Epithelial cell of prostate (primary cell): ENCODE data around the gene GALNTL6.

Experiments
- DNase-seq: peaks from one replicate; pipeline ENCODE4 v3.0.0-alpha.2; 2011; ENCODE audit warnings: low read depth, low spot score
- H3K27ac ChIP-seq: fragments of 450-650 bp; 2 replicates; pipeline ENCODE4 v1.5.1; 2017; ENCODE audit warnings: mild to moderate bottlenecking

GALNTL6 gene

DNA sequence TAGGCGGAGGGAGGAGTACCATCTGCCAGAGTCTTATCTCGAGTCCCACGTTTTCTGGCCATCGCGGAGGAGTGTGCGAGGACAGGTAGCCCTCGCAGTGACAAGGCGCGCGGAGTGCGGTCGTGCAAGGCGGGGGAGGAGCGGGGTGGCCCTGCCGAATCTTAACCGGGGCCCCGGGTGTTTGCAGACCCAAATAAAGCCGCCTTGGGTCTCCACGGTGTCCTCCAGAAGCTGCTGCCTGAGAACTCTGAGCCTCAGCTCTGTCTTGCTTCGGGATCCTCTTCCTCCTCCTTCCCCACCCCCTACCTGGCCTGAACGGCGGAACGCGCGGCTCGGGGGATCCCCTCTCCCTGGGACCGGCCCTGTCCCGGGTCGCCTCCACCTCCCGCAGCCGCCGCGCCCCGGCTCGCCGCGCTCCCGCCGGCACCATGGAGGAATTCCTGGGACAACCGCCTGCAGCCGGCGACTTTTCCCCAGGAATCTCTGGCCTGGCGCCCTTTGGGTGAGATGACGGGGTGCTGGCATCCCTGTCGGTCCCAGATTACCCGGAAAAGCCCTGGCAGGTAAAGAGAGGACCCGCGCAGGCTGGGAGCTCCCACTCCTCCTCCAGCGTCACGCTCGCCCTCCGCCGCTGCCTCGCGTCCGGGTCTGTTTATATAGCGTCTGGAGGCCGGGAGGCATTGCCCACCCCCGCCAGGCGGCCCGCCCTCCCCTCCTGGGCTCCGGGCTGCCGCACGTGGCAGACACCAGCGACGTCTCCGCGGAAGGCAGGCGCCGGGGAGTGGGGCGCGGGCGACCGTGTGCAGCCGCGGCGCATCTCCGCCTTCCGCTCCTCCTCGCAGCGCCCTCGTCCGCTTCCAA lies at the start of gene GALNTL6:
TSS of gene GALNTL6 (plus strand) at position 740 of the 861 bp plus-strand sequence.
- no peak within 1 kb of the TSS for H3K27ac ChIP-seq
- no peak for DNase-seq

GRCh38 chr4:171765514-171765913 lies 47.7 kb upstream of the GALNTL6 start:
- no peak overlapping the region for H3K27ac ChIP-seq
- DNase-seq, result no peak

- DNase-seq, result no peak
- no peak overlapping the region for H3K27ac ChIP-seq
Observed at GRCh38 chr4:171774642-171775190, 38.5 kb upstream of the GALNTL6 start.

DNA sequence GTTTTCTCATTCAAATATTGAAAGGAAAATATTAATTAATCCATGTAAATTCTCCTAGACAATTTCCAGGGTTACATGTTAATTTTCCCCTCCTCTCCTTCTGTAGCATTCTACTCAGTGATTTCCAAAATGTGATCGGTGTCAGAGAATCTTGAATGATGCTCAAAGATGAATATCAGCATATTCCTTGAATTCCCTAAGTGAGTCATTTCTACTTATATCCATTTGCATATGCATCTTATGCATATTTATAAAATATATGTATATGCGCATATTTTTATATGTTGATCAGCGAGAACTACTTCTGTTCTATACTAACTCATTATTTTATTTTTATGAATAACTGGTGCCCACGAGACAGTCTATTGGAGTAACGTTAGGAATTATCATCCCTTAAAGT lies 33.9 kb upstream of the GALNTL6 start:
- H3K27ac ChIP-seq, result no peak overlapping the region
- DNase-seq, result no peak

GRCh38 chr4:171785388-171785787 lies 27.8 kb upstream of the GALNTL6 start:
- DNase-seq, result no peak
- no peak overlapping the region for H3K27ac ChIP-seq

DNA sequence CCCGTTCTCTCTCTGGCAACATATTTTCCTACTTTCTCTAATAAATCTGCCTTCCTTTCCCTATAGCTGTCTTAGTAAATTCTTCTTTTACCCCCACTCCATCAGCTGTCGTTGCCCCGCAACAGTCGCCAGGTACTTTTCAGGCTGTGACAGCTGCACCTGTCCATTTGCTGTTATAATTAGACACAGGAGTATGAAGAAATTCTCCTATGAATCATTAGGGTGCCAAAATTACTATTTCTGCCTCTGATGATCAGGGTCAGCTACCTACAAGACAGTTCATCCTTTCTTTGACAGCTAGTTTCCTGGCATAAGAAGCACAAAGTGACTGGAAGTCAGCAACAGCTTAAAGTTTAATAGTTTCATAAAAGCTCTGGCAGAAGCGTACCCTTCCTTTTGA lies 19.5 kb upstream of the GALNTL6 start:
- H3K27ac ChIP-seq, result no peak overlapping the region
- DNase-seq, result no peak

- DNase-seq, result no peak
- H3K27ac ChIP-seq, result no peak overlapping the region
Observed at GRCh38 chr4:171794528-171794927, 18.7 kb upstream of the GALNTL6 start.

- no peak overlapping the region for H3K27ac ChIP-seq
- DNase-seq, result no peak
Observed at GRCh38 chr4:171809854-171810253, 3.4 kb upstream of the GALNTL6 start.

DNA sequence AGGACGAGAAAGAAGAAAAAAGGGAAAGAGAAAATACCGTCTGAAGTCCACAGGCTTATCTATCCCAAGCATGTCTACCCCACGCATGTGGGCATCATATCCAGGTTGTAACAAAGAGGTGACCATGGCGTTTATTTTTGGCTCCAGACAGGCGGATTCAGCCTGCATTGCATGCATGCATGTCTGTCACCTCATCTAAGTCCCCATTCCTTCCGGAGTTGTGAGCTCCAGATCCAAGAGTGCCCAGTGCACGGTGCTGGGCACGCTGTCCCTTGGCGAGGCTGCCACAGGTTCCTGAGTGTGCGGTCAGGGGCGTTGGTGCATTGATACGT lies 905 bp upstream of the GALNTL6 start:
- no peak overlapping the region for H3K27ac ChIP-seq
- DNase-seq, result no peak

DNA sequence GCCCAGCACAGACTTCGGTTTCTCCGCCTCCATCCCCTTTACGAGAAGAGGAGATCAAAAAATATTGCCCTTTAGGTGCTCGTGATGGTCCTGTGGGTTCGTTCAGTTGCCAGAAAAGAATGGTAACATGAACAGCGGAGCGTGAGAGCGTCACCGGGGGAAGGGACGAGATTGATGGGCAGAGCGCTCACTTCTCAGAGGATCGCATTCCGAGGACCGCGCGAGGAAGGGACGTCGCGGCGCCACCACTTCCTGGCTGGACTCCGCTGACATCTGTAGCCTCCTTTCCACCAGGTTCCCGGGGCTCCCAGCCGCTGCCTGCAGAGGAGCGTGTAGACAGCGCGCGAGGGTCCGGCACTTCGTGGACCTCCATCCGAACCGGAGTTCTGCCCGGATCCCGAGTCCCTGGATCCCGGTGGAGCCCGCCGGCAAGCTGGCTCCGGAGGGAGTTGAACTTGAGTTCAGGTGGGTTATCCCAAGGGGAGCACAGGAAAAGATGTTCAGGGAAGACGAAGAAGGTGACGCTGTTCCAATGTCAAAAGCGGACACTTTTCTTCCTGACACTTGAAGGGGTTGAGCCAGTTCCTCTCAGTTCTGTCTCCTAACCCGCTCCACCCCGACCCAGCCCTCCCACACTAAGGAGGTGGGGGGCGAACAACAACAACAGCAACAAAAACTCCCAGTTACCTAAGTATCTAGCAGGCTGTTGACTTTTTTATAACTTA lies 484 bp downstream of the GALNTL6 start:
- no peak for DNase-seq
- H3K27ac ChIP-seq, result no peak overlapping the region

DNA sequence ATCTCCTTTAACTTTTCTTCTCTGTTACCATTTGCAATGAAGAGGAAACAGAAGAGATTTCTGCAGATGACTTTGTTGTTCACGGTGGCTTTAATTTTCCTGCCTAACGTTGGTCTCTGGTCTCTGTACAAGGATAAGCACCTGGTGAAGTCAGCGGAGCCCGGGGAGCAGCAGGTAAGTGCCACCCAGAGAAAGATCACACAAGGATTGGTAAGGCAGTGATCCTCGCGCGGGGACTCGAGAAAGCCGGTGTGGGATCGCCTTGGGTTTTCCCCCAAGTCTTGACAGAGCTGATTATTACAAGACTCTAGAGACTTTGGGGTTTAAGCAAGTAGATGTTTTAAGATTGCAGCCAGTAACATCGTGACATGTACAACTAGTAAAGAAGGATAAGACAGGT lies 1.3 kb downstream of the GALNTL6 start:
- DNase-seq, result no peak
- H3K27ac ChIP-seq, result no peak overlapping the region

- no peak for DNase-seq
- no peak overlapping the region for H3K27ac ChIP-seq
Observed at GRCh38 chr4:171817026-171817425, 3.8 kb downstream of the GALNTL6 start.

DNA sequence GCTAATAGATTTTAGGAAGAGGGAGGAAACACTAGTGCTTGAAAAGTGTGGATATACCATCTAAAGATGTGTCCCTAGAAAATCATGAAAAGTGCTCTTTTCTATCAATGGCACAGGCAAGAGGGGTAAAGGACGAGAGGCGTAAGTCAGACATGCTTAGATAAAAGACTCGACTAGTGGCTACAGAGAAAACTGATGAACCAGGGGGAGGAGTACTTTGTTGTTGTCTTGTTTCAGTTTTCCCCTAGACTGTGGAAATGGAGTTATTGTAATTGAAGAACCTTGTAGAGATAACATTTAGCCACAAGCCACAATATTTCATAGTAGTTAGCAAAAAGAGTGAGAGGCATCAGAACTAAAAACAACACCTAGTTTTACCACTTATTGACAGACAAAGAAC lies 21.4 kb downstream of the GALNTL6 start:
- DNase-seq, result no peak
- H3K27ac ChIP-seq, result no peak overlapping the region

GRCh38 chr4:171843456-171843855 lies 30.3 kb downstream of the GALNTL6 start:
- no peak for DNase-seq
- no peak overlapping the region for H3K27ac ChIP-seq

DNA sequence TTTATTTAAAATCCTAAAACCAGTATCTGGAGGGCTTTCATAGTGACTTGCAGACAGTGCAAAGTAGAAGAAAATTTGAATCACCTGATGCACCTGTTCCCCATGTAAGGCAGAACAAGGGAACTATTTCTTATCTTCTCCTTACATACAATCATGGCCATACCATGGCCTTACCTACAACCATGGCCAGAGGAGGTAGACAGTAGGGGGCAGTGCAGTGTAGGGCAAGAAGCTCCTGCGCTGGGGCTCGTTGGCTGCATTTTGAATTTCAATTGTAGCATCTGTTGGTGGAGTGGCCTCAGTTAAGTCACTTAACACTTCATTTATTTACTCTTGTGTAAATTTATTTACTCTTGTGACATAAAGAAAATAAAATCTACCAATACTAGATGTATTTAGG lies 33.0 kb downstream of the GALNTL6 start:
- no peak for DNase-seq
- no peak overlapping the region for H3K27ac ChIP-seq

DNA sequence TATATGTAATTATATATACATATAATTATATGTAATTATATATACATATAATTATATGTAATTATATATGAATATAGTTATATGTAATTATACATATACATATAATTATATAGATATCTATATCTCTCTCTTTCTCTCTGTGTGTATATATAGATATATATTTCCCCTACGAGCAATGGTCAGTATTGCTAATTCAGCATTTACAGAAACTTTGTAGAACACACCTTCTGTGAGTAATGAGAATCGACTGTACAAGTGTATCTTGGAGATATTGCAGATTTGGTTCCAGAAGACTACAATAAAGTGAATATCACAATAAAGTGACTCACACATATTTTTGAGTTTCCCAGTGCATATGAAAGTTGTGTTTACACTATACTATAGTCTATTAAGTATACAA lies 33.7 kb downstream of the GALNTL6 start:
- no peak for DNase-seq
- no peak overlapping the region for H3K27ac ChIP-seq

DNA sequence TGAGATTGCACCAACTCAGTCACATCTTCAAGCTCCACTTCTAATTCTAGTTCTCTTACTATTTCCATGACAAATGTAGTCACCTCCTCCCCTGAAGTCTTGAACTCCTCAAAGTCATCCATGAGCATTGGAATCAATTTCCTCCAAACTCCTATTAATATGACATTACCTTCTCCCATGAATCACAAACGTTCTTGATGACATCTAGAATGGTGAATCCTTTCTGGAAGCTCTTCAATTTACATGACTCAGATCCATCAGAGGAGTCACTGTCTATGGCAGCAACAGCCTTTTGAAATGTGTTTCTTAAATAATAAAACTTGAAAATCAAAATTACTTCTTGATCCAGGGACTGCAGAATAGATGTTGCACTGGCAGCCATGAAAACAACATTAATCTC lies 34.5 kb downstream of the GALNTL6 start:
- no peak overlapping the region for H3K27ac ChIP-seq
- DNase-seq, result no peak

DNA sequence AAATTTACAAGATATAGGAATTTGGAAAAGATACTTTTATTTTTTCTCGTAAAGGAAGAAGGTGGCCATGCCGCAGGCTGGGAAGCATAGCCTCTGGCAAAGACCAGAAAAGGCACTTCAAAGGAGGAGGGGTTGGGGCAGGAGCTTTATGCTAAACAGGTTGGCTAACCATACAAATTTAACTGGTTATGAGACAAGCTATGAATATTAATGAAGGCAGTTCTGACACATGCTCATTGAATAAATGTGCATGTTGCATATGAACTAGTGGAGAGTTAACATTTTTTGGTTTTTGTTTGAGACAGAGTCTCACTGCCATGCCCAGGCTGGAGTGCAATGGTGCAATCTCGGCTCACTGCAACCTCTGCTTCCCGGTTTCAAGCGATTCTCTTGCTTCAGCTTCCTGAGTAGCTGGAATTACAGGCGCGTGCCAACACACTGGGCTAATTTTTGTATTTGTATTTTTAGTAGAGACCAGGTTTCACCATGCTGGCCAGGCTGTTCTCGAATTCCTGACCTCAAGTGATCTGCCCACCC lies 36.5 kb downstream of the GALNTL6 start:
- no peak overlapping the region for H3K27ac ChIP-seq
- DNase-seq, result no peak

GRCh38 chr4:171851295-171851694 lies 38.1 kb downstream of the GALNTL6 start:
- no peak overlapping the region for H3K27ac ChIP-seq
- DNase-seq, result no peak

DNA sequence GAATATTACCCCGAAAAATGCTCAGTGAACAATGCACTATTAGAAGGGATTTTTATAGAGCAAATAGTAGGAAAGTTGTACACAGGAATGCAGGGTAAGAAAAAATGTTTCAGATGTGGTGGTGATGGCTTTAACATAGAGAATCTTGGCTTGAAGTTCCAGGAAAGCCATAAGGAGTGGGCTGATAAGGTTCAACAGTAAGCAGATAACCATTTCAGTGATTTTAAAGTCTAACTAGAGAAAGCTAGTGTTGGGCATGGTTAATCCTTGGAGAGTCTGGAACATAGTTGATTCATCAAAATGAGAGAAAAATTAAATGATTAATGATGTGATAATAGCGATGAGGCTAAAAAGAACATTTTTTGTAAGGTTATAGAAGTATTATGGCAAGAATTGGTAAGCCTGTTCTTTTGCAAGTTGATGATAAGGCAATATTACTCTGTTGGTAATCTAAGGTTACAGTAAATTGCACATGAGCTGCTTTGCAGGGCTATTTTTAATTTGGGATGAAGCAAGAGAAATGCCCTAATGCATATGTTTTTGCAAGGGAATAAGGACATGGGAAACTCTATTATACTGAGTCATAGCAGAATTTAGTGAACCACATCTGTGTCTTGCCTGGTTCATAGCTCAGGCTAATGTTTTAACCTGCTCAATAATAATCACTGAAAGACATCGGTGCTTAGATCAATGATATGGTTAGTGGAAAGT lies 44.3 kb downstream of the GALNTL6 start:
- DNase-seq, result no peak
- H3K27ac ChIP-seq, result no peak overlapping the region

GRCh38 chr4:171875291-171875690 lies 62.1 kb downstream of the GALNTL6 start:
- no peak overlapping the region for H3K27ac ChIP-seq
- no peak for DNase-seq
